GM13977 (cell line): ENCODE data around the gene MGMT.

Experiments
- DNase-seq: peaks from one replicate; pipeline ENCODE4 v3.0.0; 2012; ENCODE audit warnings: low spot score
- in situ Hi-C: fragments of 300-500 bp; cut with MboI; formaldehyde crosslinking; loops from one replicate; pipeline ENCODE4 v1.12.0; 2022; ENCODE audit warnings: low sequenced_read_pairs, low pct_unique_long_range_greater_than_20kb, mixed read lengths, inconsistent platforms; ENCODE audit not compliant: unreplicated experiment
- TF ChIP-seq, protein P1 (sequence below): IDR thresholded peaks from 2 replicates; pipeline ENCODE4 v1.5.1; 2012; ENCODE audit warnings: mild to moderate bottlenecking, control low read depth; ENCODE audit not compliant: insufficient read depth; ENCODE audit errors: extremely low read depth, missing control alignments

MGMT gene

DNA sequence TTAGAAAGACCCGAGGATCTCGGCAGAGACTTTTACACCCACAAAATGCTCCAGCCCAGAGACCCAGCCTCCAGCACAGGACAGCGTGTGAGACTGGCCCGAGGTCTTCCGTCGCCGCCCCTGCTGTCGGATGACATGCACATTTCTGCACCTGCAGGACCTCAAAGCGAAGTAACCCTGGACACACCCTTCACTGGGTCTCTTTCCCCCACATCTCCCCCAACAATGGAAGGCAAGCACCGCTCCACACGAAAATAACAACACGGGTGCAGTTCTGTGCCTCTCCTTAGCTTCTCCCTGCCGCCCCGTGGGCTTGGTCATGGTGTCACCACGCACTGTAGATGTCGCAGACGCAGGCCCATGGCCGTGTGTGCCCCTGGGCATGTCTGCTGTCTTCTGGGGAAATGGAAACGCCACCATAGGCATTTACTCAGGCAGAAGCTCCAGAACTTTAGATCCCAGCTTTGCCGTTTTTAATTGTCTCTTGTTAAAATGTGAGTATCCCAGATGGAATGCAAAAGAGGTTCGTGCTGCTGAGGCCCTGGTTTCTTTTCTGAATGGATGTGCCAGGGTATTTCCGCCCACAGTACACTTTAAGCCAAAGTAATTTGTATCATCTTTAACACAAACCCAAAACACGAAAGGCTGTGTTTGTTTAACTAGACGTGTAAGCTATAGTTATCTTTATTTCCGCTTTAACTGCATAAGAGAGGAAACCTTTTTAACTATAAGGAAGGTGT is 237.9 kb downstream of the MGMT start:
- TF ChIP-seq, protein P1, sequence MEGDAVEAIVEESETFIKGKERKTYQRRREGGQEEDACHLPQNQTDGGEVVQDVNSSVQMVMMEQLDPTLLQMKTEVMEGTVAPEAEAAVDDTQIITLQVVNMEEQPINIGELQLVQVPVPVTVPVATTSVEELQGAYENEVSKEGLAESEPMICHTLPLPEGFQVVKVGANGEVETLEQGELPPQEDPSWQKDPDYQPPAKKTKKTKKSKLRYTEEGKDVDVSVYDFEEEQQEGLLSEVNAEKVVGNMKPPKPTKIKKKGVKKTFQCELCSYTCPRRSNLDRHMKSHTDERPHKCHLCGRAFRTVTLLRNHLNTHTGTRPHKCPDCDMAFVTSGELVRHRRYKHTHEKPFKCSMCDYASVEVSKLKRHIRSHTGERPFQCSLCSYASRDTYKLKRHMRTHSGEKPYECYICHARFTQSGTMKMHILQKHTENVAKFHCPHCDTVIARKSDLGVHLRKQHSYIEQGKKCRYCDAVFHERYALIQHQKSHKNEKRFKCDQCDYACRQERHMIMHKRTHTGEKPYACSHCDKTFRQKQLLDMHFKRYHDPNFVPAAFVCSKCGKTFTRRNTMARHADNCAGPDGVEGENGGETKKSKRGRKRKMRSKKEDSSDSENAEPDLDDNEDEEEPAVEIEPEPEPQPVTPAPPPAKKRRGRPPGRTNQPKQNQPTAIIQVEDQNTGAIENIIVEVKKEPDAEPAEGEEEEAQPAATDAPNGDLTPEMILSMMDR, result no peak
- in situ Hi-C loops, result no loop called here
- no peak for DNase-seq

DNA sequence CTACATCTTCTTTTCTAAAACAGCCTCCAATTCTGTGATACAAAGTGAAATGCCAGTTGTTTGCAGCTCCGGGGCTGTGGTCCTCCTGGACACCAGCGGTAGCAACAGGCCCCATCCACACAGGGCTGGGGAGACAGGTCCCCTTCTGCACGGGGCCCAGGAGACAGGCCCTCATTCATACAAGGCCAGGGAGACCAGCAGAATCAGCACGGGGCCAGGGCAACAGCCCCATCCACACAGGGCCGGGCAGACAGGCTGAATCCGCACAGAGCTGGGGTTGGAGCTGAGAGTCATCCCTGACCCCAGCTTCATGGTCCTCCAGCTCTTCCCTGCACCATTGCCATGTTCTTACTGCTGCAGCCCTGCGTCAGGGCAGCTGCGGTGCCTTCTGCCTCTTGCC is 238.6 kb downstream of the MGMT start:
- TF ChIP-seq, protein P1, result no peak
- in situ Hi-C loops, result no loop called here
- DNase-seq, result no peak

DNA sequence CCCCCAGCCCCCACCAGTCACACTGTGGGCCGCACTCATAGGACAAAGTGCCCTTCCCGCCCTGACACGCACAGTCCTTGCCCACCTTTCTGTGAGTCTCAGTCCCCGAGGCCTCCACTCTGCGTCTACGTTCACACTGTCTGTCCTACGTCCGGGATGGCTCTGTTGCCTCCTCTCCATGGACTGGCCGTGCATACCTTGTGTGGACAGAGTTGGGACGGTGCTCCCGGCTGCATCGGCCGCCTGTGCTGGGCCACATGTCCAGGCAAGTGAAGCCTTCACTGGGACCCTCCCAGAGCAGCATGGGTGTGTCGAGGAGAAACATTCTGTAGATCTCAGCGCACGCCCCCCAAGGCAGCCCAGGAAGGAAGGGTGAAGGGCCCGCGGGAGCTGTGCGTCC is 239.0 kb downstream of the MGMT start:
- no peak for DNase-seq
- in situ Hi-C loops, result no loop called here
- TF ChIP-seq, protein P1, result no peak

DNA sequence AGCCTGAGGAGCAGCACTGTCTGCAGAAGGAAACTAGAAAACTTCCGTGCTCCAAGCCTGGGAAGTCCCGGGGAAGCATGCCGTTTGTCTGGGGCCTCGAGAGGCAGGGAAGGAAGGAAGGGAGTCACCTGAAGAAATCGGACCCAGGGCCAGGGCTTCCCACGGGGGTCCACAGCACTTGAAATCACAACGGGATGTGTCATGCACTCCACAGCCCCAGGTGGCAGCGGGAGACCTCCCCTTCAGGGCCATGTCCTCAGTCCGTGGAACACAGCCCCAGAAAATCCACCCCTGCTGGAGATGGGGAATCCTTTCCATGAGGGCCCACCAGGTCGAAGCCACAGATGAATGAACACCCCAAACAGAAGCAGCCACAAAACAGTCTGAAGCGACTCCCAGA is 239.5 kb downstream of the MGMT start:
- in situ Hi-C loops, result no loop called here
- no peak for DNase-seq
- TF ChIP-seq, protein P1, result no peak

DNA sequence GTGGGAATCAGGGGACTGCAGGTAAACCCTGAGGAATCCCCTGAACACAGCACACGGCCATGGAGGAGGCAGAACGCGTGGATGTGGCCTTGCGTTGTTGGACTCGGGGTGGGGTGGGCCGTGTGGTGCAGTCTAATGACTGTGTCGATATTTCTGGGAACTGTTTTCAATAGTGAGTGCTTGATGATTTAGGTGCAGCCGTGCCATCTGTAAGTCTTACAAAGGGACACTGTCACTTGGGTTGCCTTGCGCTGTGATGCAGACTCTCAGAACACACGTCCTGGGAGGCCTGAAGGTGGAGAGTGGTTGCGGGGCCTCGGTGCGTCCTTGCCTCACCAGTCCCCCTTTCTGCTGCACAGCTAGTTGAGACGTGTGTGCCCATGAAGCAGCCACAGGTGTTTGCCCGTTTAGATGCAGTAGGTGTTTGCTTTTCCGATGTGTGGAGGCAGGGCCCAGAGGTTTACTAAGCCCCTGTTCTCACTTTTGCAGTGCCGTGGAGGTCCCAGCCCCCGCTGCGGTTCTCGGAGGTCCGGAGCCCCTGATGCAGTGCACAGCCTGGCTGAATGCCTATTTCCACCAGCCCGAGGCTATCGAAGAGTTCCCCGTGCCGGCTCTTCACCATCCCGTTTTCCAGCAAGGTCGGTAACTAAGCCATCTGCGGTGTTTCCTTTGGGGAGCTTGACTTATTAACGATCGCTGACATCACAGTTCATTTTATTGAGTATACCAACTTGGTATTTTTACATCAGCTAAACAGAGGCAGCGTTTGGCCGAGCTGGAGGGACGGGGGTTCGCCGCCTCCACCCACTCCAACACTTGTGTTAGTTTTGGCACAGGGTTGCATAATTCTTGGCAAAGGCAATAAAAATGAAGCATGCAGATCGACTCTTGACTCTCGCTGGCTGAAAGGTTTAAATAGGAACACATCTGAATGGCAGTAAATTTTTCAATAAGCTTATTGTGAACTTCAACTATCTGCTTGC is 240.7 kb downstream of the MGMT start:
- in situ Hi-C loops, result no loop called here
- TF ChIP-seq, protein P1, result no peak
- DNase-seq, result no peak

DNA sequence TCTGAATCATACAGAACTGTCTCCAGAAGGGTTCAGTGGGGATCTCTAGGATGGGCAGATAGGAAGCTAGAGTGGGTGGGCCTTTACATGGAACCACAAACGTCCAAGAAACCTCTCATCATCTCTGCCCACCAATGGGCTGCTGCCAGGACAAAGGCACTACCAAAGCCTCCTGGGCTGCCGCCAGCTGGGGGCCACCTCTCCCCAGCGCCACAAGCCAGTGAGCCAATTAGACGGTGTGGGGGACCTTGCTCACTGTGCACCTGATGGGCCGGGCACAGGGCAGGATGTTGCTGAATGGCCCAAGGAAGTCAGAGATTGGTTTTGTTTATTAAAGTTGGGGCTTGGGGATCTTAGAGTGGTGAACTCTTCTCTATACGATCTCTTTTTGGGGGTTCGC is 242.1 kb downstream of the MGMT start:
- in situ Hi-C loops, result no loop called here
- DNase-seq, result no peak
- TF ChIP-seq, protein P1, result no peak
